Measurements from ENCODE around the gene HTRA3.
A peak's percentile ranks its signal among the peaks of the same experiment; 100 is the strongest.

The HTRA3 gene

GRCh38 chr4:8269535-8270417, at the start of gene HTRA3:
Gene HTRA3 (plus strand): TSS chr4:8269754. CDS start chr4:8269969, 215 bp downstream.
- peak; percentile 71 for DNase-seq

- DNase-seq, result no peak
Observed at GRCh38 chr4:8220661-8221450, 48.7 kb upstream of the HTRA3 start.

GRCh38 chr4:8221476-8221875, 48.1 kb upstream of the HTRA3 start:
- DNase-seq, result peak; percentile 45

- DNase-seq, result no peak
Observed at GRCh38 chr4:8221985-8222384, 47.6 kb upstream of the HTRA3 start.

GRCh38 chr4:8222609-8223388, 46.8 kb upstream of the HTRA3 start:
- no peak for DNase-seq

GRCh38 chr4:8224267-8224974, 45.1 kb upstream of the HTRA3 start:
- no peak for DNase-seq

GRCh38 chr4:8224975-8225625, 44.5 kb upstream of the HTRA3 start:
- no peak for DNase-seq

GRCh38 chr4:8225706-8226443, 43.7 kb upstream of the HTRA3 start:
- DNase-seq, result no peak

GRCh38 chr4:8227201-8227770, 42.3 kb upstream of the HTRA3 start:
- no peak for DNase-seq

GRCh38 chr4:8227771-8228318, 41.7 kb upstream of the HTRA3 start:
- DNase-seq, result no peak

GRCh38 chr4:8228319-8229250, 41.0 kb upstream of the HTRA3 start:
- DNase-seq, result peak; percentile 73

GRCh38 chr4:8229331-8229975, 40.1 kb upstream of the HTRA3 start:
- no peak for DNase-seq

GRCh38 chr4:8230033-8230432, 39.5 kb upstream of the HTRA3 start:
- DNase-seq, result no peak

GRCh38 chr4:8230891-8231290, 38.7 kb upstream of the HTRA3 start:
- peak; percentile 42 for DNase-seq

GRCh38 chr4:8231551-8232049, 38.0 kb upstream of the HTRA3 start:
- no peak for DNase-seq

GRCh38 chr4:8232748-8233147, 36.8 kb upstream of the HTRA3 start:
- no peak for DNase-seq

- no peak for DNase-seq
Observed at GRCh38 chr4:8233672-8234484, 35.7 kb upstream of the HTRA3 start.

- no peak for DNase-seq
Observed at GRCh38 chr4:8234715-8235114, 34.8 kb upstream of the HTRA3 start.
